DND-41 (cell line): ENCODE data around the gene RAPGEF1.

Experiments
- CTCF ChIP-seq: IDR thresholded peaks from 2 replicates; pipeline ENCODE4 v1.5.1; 2012; ENCODE audit warnings: borderline replicate concordance, low read length, moderate library complexity, mild to moderate bottlenecking; ENCODE audit not compliant: poor library complexity, severe bottlenecking; ENCODE audit errors: extremely low read depth
- EZH2 ChIP-seq: IDR thresholded peaks from 3 replicates; pipeline ENCODE4 v1.6.1; 2012; ENCODE audit warnings: borderline replicate concordance, low read depth, mild to moderate bottlenecking, moderate library complexity, low read length, inconsistent platforms; ENCODE audit not compliant: severe bottlenecking

- TF ChIP-seq CTCF (no peak), EZH2 (no peak)
Observed at GRCh38 chr9:131733541-131734061, 6.3 kb downstream of the RAPGEF1 start.
